ENCODE results near the gene OSBPL6.
A peak's percentile ranks its signal among the peaks of the same experiment; 100 is the strongest.
"Not testable (repeated sequence)": the region's sequence is repeated elsewhere in the genome, so short reads cannot be mapped to it uniquely, and the experiment has no call there.

The OSBPL6 gene

GRCh38 chr2:178403671-178404306, 209.5 kb downstream of the OSBPL6 start:
- no peak for DNase-seq (ENCODE audit: low spot score)

GRCh38 chr2:178404368-178404767, 210.1 kb downstream of the OSBPL6 start:
- DNase-seq (ENCODE audit: low spot score), result no peak

GRCh38 chr2:178409261-178409660, 214.9 kb downstream of the OSBPL6 start:
- DNase-seq (ENCODE audit: low spot score), result no peak

GRCh38 chr2:178412047-178412446, 217.7 kb downstream of the OSBPL6 start:
- DNase-seq (ENCODE audit: low spot score), result no peak

GRCh38 chr2:178412453-178412852, 218.1 kb downstream of the OSBPL6 start:
- not testable (repeated sequence) for DNase-seq (ENCODE audit: low spot score)

- DNase-seq (ENCODE audit: low spot score), result peak; percentile 12
Observed at GRCh38 chr2:178413472-178414265, 219.4 kb downstream of the OSBPL6 start.

- DNase-seq (ENCODE audit: low spot score), result peak; percentile 77
Observed at GRCh38 chr2:178414266-178415247, 220.2 kb downstream of the OSBPL6 start.

- no peak for DNase-seq (ENCODE audit: low spot score)
Observed at GRCh38 chr2:178415979-178416378, 221.7 kb downstream of the OSBPL6 start.

- DNase-seq (ENCODE audit: low spot score), result no peak
Observed at GRCh38 chr2:178417916-178418315, 223.6 kb downstream of the OSBPL6 start.

GRCh38 chr2:178418426-178418825, 224.1 kb downstream of the OSBPL6 start:
- no peak for DNase-seq (ENCODE audit: low spot score)

- no peak for DNase-seq (ENCODE audit: low spot score)
Observed at GRCh38 chr2:178419123-178419522, 224.8 kb downstream of the OSBPL6 start.

GRCh38 chr2:178420463-178420999, 226.2 kb downstream of the OSBPL6 start:
- DNase-seq (ENCODE audit: low spot score), result no peak

GRCh38 chr2:178422097-178422496, 227.8 kb downstream of the OSBPL6 start:
- DNase-seq (ENCODE audit: low spot score), result no peak

GRCh38 chr2:178423746-178424145, 229.4 kb downstream of the OSBPL6 start:
- DNase-seq (ENCODE audit: low spot score), result not testable (repeated sequence)

GRCh38 chr2:178425255-178425827, 231.0 kb downstream of the OSBPL6 start:
- no peak for DNase-seq (ENCODE audit: low spot score)

- no peak for DNase-seq (ENCODE audit: low spot score)
Observed at GRCh38 chr2:178426388-178426787, 232.1 kb downstream of the OSBPL6 start.

- no peak for DNase-seq (ENCODE audit: low spot score)
Observed at GRCh38 chr2:178427458-178427857, 233.1 kb downstream of the OSBPL6 start.

- DNase-seq (ENCODE audit: low spot score), result no peak
Observed at GRCh38 chr2:178428396-178428806, 234.1 kb downstream of the OSBPL6 start.

- no peak for DNase-seq (ENCODE audit: low spot score)
Observed at GRCh38 chr2:178429336-178429735, 235.0 kb downstream of the OSBPL6 start.

- DNase-seq (ENCODE audit: low spot score), result no peak
Observed at GRCh38 chr2:178436662-178437061, 242.3 kb downstream of the OSBPL6 start.

GRCh38 chr2:178441426-178441825, 247.1 kb downstream of the OSBPL6 start:
- DNase-seq (ENCODE audit: low spot score), result no peak
